NCI-H128 (cell line): Measurements from ENCODE around the gene PRRT4.

ENCODE experiments used
- DNase-seq: peaks from one replicate; lab custom pipeline; 2025; ENCODE audit not compliant: unreplicated experiment; lab: John Stamatoyannopoulos, UW

PRRT4 gene

GRCh38 chr7:128376077-128376476, 14.6 kb upstream of the PRRT4 start:
- DNase-seq: no peak

DNA sequence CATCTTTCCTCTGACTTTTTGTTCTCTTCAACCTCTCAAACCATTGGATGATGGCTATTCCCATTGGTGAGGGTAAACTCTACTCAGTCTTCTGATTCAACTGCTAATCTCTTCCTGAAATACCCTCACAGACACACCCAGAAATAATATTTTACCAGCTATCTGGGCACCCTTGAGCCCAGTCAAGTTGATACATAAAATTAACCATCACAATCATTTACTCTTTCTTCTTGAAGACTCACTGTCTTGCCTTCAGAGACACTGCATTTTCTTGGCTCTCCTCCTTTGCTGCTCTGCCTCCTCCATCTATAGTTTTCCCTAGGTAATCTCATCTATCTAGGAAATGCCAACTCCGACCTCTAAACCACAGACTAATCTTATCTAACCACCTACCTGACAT, 12.6 kb upstream of the PRRT4 start:
- no peak for DNase-seq

- DNase-seq: no peak
These were observed 12.1 kb upstream of the PRRT4 start for GRCh38 chr7:128373606-128374005.

DNA sequence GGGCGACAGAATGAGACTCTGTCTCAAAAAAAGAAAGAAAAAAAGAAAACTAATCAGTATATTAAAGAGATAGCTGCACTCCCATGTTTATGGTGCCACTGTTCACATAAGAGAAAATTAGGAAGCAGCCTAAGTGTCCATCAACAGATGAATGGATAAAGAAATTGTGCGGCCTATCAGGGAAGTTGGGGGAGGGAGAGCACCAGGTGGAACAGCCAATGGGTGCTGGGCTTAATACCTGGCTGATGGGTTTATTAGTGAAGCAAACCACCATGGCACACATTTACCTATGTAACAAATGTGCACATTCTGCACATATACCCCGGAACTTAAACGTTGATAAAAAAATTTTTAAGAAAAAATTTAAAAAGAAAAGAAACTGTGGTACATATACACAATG, 9.0 kb upstream of the PRRT4 start:
- DNase-seq: no peak

DNA sequence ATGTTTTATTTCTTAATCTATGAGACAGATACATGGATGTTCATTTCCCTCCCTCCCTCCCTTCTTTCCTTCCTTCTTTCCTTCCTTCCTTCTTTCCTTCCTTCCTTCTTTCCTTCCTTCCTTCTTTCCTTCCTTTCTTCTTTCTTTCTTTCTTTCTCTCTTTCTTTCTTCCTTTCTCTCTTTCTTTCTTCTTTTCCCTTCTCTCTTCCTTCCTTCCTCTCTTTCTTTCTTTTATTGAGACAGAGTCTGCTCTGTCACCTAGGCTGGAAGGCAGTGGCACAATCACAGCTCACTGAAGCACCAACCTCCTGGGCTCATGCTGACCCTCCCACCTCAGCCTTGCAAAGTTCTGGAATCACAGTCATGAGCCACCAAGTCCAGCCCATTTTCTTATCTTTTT, 5.5 kb upstream of the PRRT4 start:
- DNase-seq: no peak

GRCh38 chr7:128366300-128366699, 4.8 kb upstream of the PRRT4 start:
- no peak for DNase-seq

DNA sequence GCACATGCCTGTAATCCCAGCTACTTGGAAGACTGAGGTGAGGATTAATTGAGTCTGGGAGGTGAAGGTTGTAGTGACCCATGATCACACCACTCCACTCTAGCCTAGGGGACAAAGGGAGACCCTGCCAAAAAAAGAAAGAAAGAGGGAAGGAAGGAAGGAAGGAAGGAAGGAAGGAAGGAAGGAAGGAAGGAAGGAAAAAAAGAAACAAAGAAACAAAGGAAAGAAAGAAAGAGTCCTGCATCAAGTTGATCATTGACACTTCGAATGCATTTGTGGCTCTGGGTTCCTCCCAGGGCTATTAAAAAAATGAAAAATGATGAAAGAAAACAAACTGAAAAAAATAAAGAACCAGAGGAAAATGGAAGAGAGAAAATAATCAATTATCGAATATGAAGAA, 3.9 kb upstream of the PRRT4 start:
- DNase-seq: no peak

DNA sequence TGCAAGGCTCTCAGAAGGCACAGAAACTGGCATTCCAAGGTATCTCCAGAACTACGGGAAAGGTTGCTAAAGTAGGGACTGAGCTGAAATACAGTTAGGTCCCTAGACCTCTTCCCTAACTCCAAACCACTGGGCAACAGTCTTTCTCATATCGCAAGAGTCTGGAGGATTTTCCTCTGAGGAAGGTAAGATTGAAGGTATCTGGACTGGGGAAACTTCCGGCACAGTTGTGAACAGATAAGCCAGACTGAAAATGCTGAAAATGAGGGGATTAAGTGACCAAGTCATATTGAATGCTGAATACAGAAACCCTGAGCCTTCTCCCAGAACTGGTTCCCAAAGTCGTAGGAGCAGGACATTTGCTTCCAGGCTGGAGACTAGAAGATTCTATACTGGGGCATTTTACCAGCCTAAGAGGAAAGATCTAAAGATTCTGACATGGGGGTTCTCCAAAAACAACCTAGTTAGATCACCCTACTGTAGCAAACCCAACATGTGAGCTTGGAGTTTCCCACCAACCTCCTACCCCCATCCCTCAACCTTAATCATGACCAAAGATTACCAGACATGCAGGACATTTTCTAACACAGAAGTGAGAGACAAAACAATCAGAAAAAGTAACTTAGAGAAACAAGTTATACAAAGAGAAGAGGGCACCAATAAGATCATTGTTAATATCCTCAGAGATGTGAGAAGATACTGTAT, 2.8 kb upstream of the PRRT4 start:
- no peak for DNase-seq

DNA sequence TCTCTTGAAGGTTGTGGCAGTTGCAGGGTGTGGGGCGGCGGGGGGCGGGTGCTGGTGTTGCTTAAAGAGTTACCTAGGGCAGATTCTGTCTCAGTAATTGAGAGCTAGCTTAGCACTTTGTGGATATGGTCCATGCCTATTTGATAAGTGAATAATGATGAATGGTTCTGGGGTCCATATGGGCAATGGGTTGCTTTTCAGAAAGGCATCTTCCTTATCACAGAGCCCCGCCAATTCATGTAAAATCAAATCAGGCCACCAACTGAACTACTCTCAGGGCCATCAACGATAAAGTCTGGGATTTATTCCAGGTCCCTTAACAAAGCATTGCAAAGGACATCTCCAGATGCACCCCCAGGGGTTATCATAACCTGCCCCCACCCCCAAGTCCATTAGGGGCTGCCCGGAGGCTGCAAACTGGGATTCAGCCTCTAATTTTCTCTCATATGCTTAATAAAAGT, 1.8 kb upstream of the PRRT4 start:
- no peak for DNase-seq

GRCh38 chr7:128362670-128363069, 1.2 kb upstream of the PRRT4 start:
- no peak for DNase-seq

GRCh38 chr7:128360359-128360678, 1.2 kb downstream of the PRRT4 start:
- DNase-seq: no peak

DNA sequence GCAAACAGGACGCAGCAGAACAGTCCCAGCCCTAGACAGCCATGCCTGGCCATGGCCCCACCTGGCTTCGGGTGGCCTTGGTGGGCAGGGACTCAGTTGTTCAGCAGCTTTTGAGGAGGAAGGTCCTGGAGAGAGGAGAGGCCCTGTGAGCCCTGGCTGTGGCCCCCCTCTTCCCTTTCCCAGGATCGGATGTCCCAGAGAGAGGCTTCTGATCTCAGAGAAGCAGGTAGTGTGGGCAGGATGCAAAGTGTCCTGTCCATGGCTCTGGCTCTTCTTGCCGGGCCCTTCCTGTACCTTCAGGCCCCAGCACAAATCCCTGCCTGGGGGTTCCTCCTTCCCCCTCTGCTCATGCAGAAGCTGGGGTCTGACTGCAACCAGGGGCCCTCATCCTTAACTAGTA, 1.6 kb downstream of the PRRT4 start:
- no peak for DNase-seq

DNA sequence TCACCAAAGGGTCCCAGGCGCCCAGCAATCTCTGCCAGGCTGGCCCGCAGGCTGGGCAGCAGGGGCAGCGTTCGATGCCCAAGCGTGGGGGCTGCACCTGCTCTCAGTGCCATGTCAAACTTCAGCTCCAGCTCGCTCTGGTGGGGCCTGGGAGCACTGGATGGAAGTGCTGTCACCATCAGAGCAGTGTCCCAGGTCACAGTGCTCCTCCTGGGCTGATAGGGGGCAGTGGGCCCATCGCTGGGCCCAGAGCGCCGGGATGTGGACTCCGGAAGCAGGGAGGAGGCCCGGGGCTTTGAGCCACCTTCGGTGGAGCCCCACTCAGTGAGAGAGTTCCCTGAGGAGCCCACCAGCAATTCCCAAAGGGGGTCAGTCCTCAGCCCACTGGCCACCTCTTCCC, 2.2 kb downstream of the PRRT4 start:
- DNase-seq: no peak

GRCh38 chr7:128358233-128358632, 3.3 kb downstream of the PRRT4 start:
- DNase-seq: no peak

DNA sequence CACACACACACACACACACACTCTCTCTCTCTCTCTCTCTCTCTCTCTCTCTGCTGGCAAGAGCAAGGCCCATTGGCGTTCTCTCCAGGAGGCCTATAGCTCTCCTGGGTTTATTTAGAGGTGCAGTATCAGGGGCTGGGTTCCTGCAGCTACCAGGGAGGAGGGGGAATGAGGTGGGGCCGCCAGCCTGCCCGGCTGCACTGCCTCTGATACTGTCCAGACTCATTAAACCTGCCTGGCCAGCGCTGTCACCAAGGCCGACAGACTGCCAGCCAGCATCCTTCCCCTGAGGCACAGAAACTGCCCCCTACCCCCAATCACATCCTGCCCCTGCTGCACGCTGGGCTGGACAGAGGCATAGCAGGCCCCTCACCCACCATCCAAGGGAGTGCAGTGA, 4.3 kb downstream of the PRRT4 start:
- no peak for DNase-seq

GRCh38 chr7:128356546-128357216, 4.8 kb downstream of the PRRT4 start:
- no peak for DNase-seq

DNA sequence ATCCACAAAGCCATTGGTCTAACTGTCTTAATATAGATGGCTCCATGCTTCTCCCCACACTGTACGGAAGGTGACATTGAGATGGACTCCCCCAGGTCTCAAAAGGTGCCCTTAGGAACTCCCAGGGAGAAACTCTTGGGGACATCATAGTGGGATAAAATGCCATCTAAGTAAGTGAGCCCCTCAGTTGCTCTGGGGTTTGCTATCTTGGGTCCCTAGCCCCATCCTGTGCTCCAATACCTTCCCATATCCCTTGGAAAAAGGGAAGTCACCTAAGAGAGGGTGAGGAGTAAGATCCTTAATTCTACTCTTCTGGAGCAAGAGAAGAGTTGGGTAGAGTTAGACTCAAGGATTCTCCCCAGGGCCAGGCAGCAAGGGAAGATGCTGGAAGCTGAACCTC, 7.9 kb downstream of the PRRT4 start:
- DNase-seq: no peak

DNA sequence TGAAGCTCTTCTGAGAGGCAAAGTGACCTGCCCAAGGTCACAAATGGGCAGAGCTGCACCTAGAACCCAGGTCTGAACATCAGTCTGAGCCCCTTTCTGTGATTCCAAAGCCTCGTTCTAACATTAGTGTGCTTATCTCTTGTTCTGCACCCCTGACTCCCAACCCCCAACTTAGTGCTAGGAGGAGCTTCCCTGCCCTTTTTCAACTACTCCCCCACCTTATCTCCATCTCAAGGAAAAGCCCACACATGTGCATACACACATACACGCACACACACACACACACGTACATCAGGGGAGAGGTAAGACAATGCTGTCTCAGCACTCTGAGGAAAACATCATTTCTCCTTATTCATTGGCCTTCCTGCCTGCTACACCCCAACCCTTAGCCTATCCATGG, 8.3 kb downstream of the PRRT4 start:
- DNase-seq: no peak

GRCh38 chr7:128352636-128353035, 8.9 kb downstream of the PRRT4 start:
- no peak for DNase-seq

DNA sequence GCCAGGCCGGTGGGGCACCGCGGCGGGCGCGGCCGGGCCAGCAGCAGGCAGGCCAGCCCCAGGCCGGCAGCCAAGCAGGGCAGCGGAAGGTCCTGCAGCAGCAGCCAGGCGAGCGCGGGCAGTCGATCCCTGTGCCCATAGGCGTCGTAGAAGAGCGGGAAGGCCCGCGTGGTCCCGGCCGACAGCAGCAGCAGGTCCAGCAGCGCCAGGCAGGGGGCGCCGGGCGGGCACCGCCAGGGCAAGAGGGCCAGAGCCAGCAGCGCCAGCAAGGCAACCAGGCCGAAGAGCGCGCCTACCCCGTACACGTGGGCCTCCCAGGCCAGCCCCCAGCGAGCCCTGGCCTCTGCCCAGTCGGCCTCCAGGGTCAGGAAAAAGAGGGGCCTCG, 9.3 kb downstream of the PRRT4 start:
- DNase-seq: no peak

- no peak for DNase-seq
These were observed 10.0 kb downstream of the PRRT4 start for GRCh38 chr7:128351296-128352152.

DNA sequence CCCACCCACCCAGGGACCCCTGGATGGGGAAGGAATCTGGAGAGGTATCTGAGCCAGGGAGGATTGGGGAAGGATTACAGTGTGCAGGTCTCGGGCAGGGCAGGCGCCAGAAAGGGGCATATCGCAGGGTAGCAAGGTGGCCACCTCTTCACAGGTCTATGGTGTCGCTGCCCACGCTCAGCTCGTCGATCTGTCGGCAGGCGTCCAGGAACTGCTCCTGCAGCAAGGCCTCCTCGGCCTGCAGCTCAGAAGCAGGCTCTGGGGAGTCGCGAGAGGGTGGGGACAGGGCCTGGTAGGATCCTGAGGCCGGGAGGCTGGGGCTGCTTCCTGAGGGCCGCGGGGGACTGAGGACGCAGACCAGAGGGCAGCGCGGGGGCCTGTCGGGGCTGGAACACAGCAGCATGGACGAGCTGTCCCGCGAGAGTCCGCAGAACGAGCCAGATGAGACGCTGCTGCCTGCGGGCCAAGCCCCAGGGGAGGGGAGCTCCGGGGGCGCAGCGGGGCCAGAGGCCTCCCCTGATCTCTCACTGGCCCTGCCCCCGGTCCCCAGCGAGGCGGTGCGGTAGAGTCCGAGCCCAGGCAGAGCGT, 10.7 kb downstream of the PRRT4 start:
- no peak for DNase-seq
